K562 (cell line): ENCODE measurements around the gene TPGS1. TPM values are rescaled to one million over a fixed set of nuclear protein-coding genes. Genes with fewer than 3 reads are reported as not detected.

Source experiments
- ATAC-seq: fragments of 200-7000 bp; cut with Tn5 transposase; 3 replicates; pipeline ENCODE4 v1.9.1; 2020; ENCODE audit warnings: moderate library complexity
- BruUV-seq: library from RNA; stranded (reverse); fragments of 400-500 nt; replicated peaks from 2 replicates; lab custom pipeline; 2021; lab: Mats Ljungman, UMichigan
- CTCF ChIA-PET: fragments of 300-600 bp; formaldehyde crosslinking; extraction: SDS; loops from one replicate; lab custom pipeline; 2021; ENCODE audit warnings: low intra/inter-chr PET ratio; lab: Yijun Ruan, JAX
- POLR2A ChIA-PET: fragments of 300-600, 350-650 bp; sonication (Branson Sonifier 250); formaldehyde crosslinking; extraction: SDS; loops from one replicate; lab custom pipeline; 2021; ENCODE audit warnings: antibody characterized with exemption, inconsistent platforms; lab: Yijun Ruan, JAX
- DNase-seq, 4 experiments: peaks; one replicate each; pipeline versions ENCODE4 v3.0.0 to v3.0.0-alpha.2; 2011 to 2018; ENCODE audit warnings: low spot score in 3 of 4, mixed read lengths in 3 of 4; ENCODE audit errors: extremely low read depth in 1 of 4
- FAIRE-seq: peaks from 2 replicates; lab custom pipeline; 2011; peaks lifted over from hg19 to GRCh38; lab: Jason Lieb, UNC
- H2AFZ ChIP-seq: 2 replicates; pipeline ENCODE4 v1.6.0; 2011; ENCODE audit warnings: low read depth, low read length, control low read depth, inconsistent platforms
- H3K27ac ChIP-seq: fragments of 200-600 bp; 3 replicates; pipeline ENCODE4 v1.8.0; 2011; ENCODE audit warnings: low read depth, mild to moderate bottlenecking, control low read depth, inconsistent platforms, low read length, moderate library complexity, mixed read lengths; ENCODE audit errors: extremely low read depth
- H3K27me3 ChIP-seq, 2 experiments: fragments of 300-600 bp in 1 of 2; 2 replicates in 1 of 2; 3 replicates in 1 of 2; pipeline versions ENCODE4 v1.6.0 to v1.8.0; 2011; ENCODE audit warnings: inconsistent platforms in 2 of 2, low read length in 2 of 2, mild to moderate bottlenecking in 1 of 2, mixed read lengths in 1 of 2, moderate library complexity in 1 of 2; ENCODE audit not compliant: control insufficient read depth in 2 of 2, insufficient read depth in 2 of 2
- H3K36me3 ChIP-seq: fragments of 300-600 bp; 3 replicates; pipeline ENCODE4 v1.8.0; 2011; ENCODE audit warnings: mild to moderate bottlenecking, low read length, inconsistent platforms; ENCODE audit not compliant: control insufficient read depth, insufficient read depth
- H3K4me1 ChIP-seq, 2 experiments: fragments of 200-600 bp in 1 of 2; replicated peaks in 1 of 2; 2 replicates in 1 of 2; 3 replicates in 1 of 2; pipeline versions ENCODE4 v1.5.1 to v1.8.0; 2011; ENCODE audit warnings: inconsistent platforms in 2 of 2, low read length in 2 of 2, mild to moderate bottlenecking in 1 of 2, mixed read lengths in 1 of 2, moderate library complexity in 1 of 2; ENCODE audit not compliant: control insufficient read depth in 2 of 2, insufficient read depth in 2 of 2
- H3K4me2 ChIP-seq: 2 replicates; pipeline ENCODE4 v1.6.1; 2011; ENCODE audit warnings: low read length, control low read depth, inconsistent platforms, mixed read lengths; ENCODE audit not compliant: insufficient read depth
- H3K4me3 ChIP-seq: fragments of 200-600 bp; sonication (generic), shearing (Covaris generic); 2 replicates; pipeline ENCODE4 v1.5.1; 2016; ENCODE audit warnings: control low read depth, inconsistent platforms
- H3K79me2 ChIP-seq: fragments of 200-600 bp; 3 replicates; pipeline ENCODE4 v1.8.0; 2011; ENCODE audit warnings: low read length, inconsistent platforms; ENCODE audit not compliant: control insufficient read depth, insufficient read depth
- H3K9ac ChIP-seq, 2 experiments: 2 replicates each; pipeline versions ENCODE4 v1.6.0 to v1.6.1; 2011; ENCODE audit warnings: low read depth in 2 of 2, low read length in 2 of 2, control low read depth in 1 of 2, inconsistent platforms in 1 of 2, mild to moderate bottlenecking in 1 of 2, mixed read lengths in 1 of 2; ENCODE audit not compliant: insufficient read depth in 1 of 2
- H3K9me1 ChIP-seq: one replicate; pipeline ENCODE4 v1.6.0; 2011; ENCODE audit warnings: inconsistent platforms, mild to moderate bottlenecking, low read length, moderate library complexity; ENCODE audit not compliant: control insufficient read depth, insufficient read depth
- H3K9me3 ChIP-seq: replicated peaks from 2 replicates; pipeline ENCODE4 v1.5.1; 2011; ENCODE audit warnings: low read depth, low read length, inconsistent platforms; ENCODE audit not compliant: control insufficient read depth, insufficient read depth
- H4K20me1 ChIP-seq: replicated peaks from 2 replicates; pipeline ENCODE4 v1.6.1; 2011; ENCODE audit warnings: low read length, inconsistent platforms, mixed read lengths; ENCODE audit not compliant: control insufficient read depth, insufficient read depth
- CBFA2T3 ChIP-seq: fragments of 450-650 bp; IDR thresholded peaks from 2 replicates; pipeline ENCODE4 v1.6.1; 2017
- ESRRB ChIP-seq: fragments of 250-450 bp; sonication (Bioruptor Pico); IDR thresholded peaks from 2 replicates; pipeline ENCODE4 v1.5.0; 2020; ENCODE audit warnings: mild to moderate bottlenecking, moderate library complexity, borderline replicate concordance
- HEY1 ChIP-seq: fragments of 250-450 bp; sonication (Bioruptor Pico); IDR thresholded peaks from 2 replicates; pipeline ENCODE4 v1.5.0; 2020; ENCODE audit warnings: mild to moderate bottlenecking, moderate library complexity, borderline replicate concordance
- KLF6 ChIP-seq: fragments of 250-450 bp; sonication (Bioruptor Pico); IDR thresholded peaks from 2 replicates; pipeline ENCODE4 v1.4.0; 2020; ENCODE audit warnings: mild to moderate bottlenecking, moderate library complexity, borderline replicate concordance
- ZFX ChIP-seq: sonication (generic); formaldehyde crosslinking; IDR thresholded peaks from 2 replicates; pipeline ENCODE4 v1.8.0; 2022; ENCODE audit warnings: mild to moderate bottlenecking, missing genetic modification reagents, moderate library complexity
- ZSCAN29 ChIP-seq: fragments of 450-650 bp; IDR thresholded peaks from 2 replicates; pipeline ENCODE4 v1.6.1; 2017
- ZSCAN32 ChIP-seq: fragments of 450-650 bp; formaldehyde crosslinking; IDR thresholded peaks from 2 replicates; pipeline ENCODE4 v1.4.0; 2020; ENCODE audit warnings: mild to moderate bottlenecking, moderate library complexity
- WGBS: fragments of 100-300 bp; shearing (Covaris generic); methylation state at CpG from one replicate; pipeline ENCODE4 v1.1.6; 2016; ENCODE audit warnings: low coverage, mixed read lengths; ENCODE audit not compliant: insufficient coverage; ENCODE audit errors: missing lambda C conversion rate; 5-methylcytosine and 5-hydroxymethylcytosine counted together
- in situ Hi-C: fragments of 300-500 bp; cut with MboI; formaldehyde crosslinking; loops from 4 replicates; pipeline ENCODE4 v1.15.0; 2018; ENCODE audit warnings: inconsistent platforms, mixed read lengths
- intact Hi-C: fragments of 100-400 bp; cut with micrococcal nuclease; formaldehyde crosslinking; loops from 2 replicates; pipeline ENCODE4 v1.14.2; 2022
- polyA plus RNA-seq, 8 experiments: library from polyadenylated mRNA; depleted of rRNA in 4 of 8; stranded (reverse) in 5 of 8; unstranded in 3 of 8; fragments of >200 nt; fragmentation: Nextera tagmentation in 2 of 8; fragmentation: Illumina TruSeq in 1 of 8; extraction: Ambion mirVana in 2 of 8; extraction: Trizol in 1 of 8; gene quantifications; 2 replicates each; pipeline versions ENCODE4 v1.2.1 to v1.2.3, GENCODE V29; 2011 to 2014; ENCODE audit warnings: inconsistent platforms in 1 of 8, missing spikeins in 1 of 8
- total RNA-seq, 7 experiments: library from RNA; depleted of rRNA in 6 of 7; stranded (reverse); fragments of >200 nt in 6 of 7; fragmentation: Illumina TruSeq in 2 of 7; extraction: Trizol in 2 of 7; gene quantifications; 2 replicates each; pipeline versions ENCODE4 v1.2.1 to v1.2.3, GENCODE V29; 2011 to 2021; ENCODE audit warnings: low replicate concordance in 1 of 7
- TF ChIP-seq, protein P1 (sequence below): sonication (generic); formaldehyde crosslinking; IDR thresholded peaks from 2 replicates; pipeline ENCODE4 v1.8.0; 2022; ENCODE audit warnings: mild to moderate bottlenecking, missing genetic modification reagents
- TF ChIP-seq, protein P2 (sequence below): fragments of 250-450 bp; sonication (Bioruptor Pico); IDR thresholded peaks from 2 replicates; pipeline ENCODE4 v1.5.0; 2021
- TF ChIP-seq, protein P3 (sequence below): sonication (generic); formaldehyde crosslinking; IDR thresholded peaks from 2 replicates; pipeline ENCODE4 v1.8.1; 2023; ENCODE audit warnings: mild to moderate bottlenecking, missing genetic modification reagents
- TF ChIP-seq, protein P4 (sequence below): fragments of 450-650 bp; formaldehyde crosslinking; IDR thresholded peaks from 2 replicates; pipeline ENCODE4 v1.4.0; 2022; ENCODE audit warnings: mild to moderate bottlenecking, moderate library complexity
- TF ChIP-seq, protein P5 (sequence below): fragments of 250-450 bp; sonication (Bioruptor Pico); IDR thresholded peaks from 2 replicates; pipeline ENCODE4 v1.5.0; 2021; ENCODE audit warnings: mild to moderate bottlenecking, moderate library complexity

The TPGS1 gene
- total and polyA plus RNA-seq, 9 of the 15 experiments (the other 6 are each of a cell fraction or from before 2014, with no cell fraction given), result 0.30 to 31.6 (median 1.2) TPM; not detected in 2

DNA sequence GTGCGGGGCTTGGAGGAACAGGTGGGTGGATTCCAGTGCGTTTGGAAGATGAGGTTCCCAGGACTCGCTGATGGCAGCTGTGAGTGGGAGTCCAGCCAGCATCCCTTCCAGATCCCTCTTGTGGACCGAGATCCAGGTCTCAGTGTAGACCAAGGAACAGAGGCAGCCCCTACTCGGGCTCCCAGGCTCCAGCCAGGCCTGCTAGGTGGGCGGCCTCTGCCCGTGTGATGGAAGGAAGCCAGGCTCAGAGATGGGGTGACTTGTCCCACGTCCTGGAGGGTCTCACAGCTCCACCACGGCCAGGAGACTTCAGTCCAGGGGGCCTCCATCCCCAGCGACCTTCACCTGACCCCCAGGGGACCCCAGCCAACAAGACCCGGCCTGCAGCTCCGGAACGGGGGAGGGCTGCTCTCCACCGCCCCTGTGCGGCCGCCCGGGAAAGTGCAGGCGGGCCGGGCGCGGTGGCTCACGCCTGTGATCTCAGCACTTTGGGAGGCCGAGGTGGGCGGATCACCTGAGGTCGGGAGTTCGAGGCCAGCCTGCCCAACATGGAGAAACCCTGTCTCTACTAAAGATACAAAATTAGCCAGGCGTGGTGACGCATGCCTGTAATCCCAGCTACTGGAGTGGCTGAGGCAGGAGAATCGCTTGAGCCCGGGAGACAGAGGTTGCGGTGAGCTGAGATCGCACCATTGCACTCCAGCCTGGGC lies 11.7 kb upstream of the TPGS1 start:
- BruUV-seq, result no TSS peak
- Histone ChIP-seq H3K27me3 (no peaks in the 10 kb centered on the region), H2AFZ (0 out of 2 replicates have a peak overlapping the region, but pooled peaks have one; percentile 38), H3K4me3 (no peak overlapping the region), H3K27ac (no peak overlapping the region), H3K79me2 (no peaks in the 10 kb centered on the region), H3K9me1 (no peaks in the 10 kb centered on the region), H3K9me3 (no peaks in the 10 kb centered on the region), H4K20me1 (no peaks in the 10 kb centered on the region), H3K36me3 (no peaks in the 10 kb centered on the region), H3K4me2 (peak overlapping the region; percentile 12; the same call in 1 of the 2 replicates), H3K9ac (no peak overlapping the region), H3K4me1 (peaks cover 0 to 60% of the 10 kb centered on the region in 2 experiments; a peak in 3 of 5 replicates)
- WGBS, result 15% methylated on average over 29 of the region's 32 CpGs
- intact Hi-C loops, result no loop called here
- ATAC-seq (peak; percentile 72), FAIRE-seq (peak; percentile 54), DNase-seq (peak; percentile 64 to 68 (median 66))
- CTCF ChIA-PET, result no interaction called here
- POLR2A ChIA-PET, result interaction anchor here (0.5 to 1.8 kb wide), 4 partner anchors 11 to 205 kb away, joined by 3 to 6 read pairs (median 4); no protein-coding TSS in a partner anchor
- in situ Hi-C loops, result no loop called here
- TF ChIP-seq ZSCAN32 (CRISPR knock-in tag), result no peak
- no peak for TF ChIP-seq ZSCAN29
- TF ChIP-seq, protein P1, sequence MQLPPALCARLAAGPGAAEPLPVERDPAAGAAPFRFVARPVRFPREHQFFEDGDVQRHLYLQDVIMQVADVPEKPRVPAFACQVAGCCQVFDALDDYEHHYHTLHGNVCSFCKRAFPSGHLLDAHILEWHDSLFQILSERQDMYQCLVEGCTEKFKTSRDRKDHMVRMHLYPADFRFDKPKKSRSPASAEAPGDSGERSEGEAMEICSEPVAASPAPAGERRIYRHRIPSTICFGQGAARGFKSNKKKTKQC (CRISPR knock-in tag), result no peak
- TF ChIP-seq, protein P2, sequence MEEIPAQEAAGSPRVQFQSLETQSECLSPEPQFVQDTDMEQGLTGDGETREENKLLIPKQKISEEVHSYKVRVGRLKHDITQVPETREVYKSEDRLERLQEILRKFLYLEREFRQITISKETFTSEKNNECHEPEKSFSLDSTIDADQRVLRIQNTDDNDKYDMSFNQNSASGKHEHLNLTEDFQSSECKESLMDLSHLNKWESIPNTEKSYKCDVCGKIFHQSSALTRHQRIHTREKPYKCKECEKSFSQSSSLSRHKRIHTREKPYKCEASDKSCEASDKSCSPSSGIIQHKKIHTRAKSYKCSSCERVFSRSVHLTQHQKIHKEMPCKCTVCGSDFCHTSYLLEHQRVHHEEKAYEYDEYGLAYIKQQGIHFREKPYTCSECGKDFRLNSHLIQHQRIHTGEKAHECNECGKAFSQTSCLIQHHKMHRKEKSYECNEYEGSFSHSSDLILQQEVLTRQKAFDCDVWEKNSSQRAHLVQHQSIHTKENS (CRISPR knock-in tag), result no peak
- no peak for TF ChIP-seq CBFA2T3
- no peak for TF ChIP-seq KLF6 (CRISPR knock-in tag)
- TF ChIP-seq, protein P3, sequence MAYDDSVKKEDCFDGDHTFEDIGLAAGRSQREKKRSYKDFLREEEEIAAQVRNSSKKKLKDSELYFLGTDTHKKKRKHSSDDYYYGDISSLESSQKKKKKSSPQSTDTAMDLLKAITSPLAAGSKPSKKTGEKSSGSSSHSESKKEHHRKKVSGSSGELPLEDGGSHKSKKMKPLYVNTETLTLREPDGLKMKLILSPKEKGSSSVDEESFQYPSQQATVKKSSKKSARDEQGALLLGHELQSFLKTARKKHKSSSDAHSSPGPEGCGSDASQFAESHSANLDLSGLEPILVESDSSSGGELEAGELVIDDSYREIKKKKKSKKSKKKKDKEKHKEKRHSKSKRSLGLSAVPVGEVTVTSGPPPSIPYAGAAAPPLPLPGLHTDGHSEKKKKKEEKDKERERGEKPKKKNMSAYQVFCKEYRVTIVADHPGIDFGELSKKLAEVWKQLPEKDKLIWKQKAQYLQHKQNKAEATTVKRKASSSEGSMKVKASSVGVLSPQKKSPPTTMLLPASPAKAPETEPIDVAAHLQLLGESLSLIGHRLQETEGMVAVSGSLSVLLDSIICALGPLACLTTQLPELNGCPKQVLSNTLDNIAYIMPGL (CRISPR knock-in tag), result no peak
- TF ChIP-seq, protein P4, sequence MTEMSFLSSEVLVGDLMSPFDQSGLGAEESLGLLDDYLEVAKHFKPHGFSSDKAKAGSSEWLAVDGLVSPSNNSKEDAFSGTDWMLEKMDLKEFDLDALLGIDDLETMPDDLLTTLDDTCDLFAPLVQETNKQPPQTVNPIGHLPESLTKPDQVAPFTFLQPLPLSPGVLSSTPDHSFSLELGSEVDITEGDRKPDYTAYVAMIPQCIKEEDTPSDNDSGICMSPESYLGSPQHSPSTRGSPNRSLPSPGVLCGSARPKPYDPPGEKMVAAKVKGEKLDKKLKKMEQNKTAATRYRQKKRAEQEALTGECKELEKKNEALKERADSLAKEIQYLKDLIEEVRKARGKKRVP, result no peak
- TF ChIP-seq, protein P5, sequence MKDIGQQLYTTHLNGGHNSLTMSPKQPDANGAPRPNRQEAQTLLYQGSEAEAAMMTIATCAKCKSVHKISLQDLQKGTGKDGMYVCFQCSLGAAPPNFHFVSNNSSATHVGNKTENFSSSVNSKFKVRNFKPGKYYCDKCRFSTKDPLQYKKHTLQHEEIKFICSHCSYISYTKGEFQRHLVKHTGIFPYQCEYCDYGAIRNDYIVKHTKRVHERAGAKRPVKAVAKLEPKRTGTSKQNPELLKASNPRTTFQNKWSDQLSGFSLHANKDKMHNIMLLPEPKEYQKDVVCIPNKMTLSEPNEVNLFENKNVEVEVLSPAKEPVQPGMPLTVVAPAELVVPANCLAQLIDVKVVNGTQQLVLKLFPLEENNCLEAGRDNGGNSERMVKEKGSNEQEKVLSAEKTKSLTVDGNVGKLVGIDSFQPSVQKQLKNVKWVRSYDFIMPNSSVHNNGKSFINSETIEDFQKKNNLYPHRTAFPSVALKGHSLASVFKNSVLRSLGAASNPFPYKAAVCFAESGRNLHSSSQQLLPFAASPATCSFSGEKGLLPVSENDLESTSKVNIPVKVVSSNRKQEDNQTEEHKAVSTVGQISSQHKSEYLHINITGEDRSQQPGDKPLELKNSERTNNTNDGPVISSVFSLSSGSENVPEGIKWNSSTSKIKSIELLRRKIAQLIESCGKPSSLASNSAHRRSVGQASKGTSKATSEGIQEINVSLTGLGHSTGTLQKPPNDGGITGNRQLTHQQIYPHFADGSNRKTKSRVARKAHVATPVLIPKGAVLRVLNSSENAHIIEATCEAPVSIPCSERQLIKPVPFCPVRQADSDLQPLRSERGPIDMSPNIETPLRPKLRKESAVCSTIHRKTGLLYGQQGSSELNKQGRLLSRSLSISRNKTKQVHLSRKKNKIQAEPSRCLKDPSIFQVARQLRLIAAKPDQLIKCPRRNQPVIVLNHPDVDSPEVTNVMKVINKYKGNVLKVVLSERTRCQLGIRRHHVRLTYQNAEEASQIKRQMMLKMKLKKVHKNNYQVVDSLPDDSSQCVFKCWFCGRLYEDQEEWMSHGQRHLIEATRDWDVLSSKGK (CRISPR knock-in tag), result no peak
- no peak for TF ChIP-seq HEY1 (CRISPR knock-in tag)
- TF ChIP-seq ZFX (CRISPR knock-in tag), result peak; percentile 45
- TF ChIP-seq ESRRB (CRISPR knock-in tag), result no peak
